AG09309 (cell line): ENCODE results near the gene DPP6.

Source experiments
- DNase-seq: peaks from one replicate; pipeline ENCODE4 v3.0.0-alpha.2; 2010; ENCODE audit warnings: low read depth
- H3K4me3 ChIP-seq: 2 replicates; pipeline ENCODE4 v1.5.1; 2011; ENCODE audit warnings: mild to moderate bottlenecking, low read depth, low read length, moderate library complexity; ENCODE audit not compliant: control insufficient read depth
- CTCF ChIP-seq: IDR thresholded peaks from 2 replicates; pipeline ENCODE4 v1.5.1; 2011; ENCODE audit warnings: mild to moderate bottlenecking, low read depth, low read length, inconsistent platforms; ENCODE audit not compliant: insufficient read depth, control insufficient read depth; ENCODE audit errors: missing control alignments

DPP6 gene

GRCh38 chr7:154906201-154906600 lies 854.0 kb downstream of the DPP6 start:
- TF ChIP-seq CTCF: no peak
- H3K4me3 ChIP-seq: no peak overlapping the region
- no peak for DNase-seq

- DNase-seq: no peak
- H3K4me3 ChIP-seq: no peak overlapping the region
- TF ChIP-seq CTCF: no peak
Measured at GRCh38 chr7:154906736-154907355, 854.6 kb downstream of the DPP6 start.

- DNase-seq: no peak
- H3K4me3 ChIP-seq: no peak overlapping the region
- TF ChIP-seq CTCF: no peak
Measured at GRCh38 chr7:154907651-154908620, 855.7 kb downstream of the DPP6 start.

GRCh38 chr7:154909241-154910105 lies 857.3 kb downstream of the DPP6 start:
- DNase-seq: no peak
- no peak overlapping the region for H3K4me3 ChIP-seq
- no peak for TF ChIP-seq CTCF

GRCh38 chr7:154910125-154910524 lies 857.9 kb downstream of the DPP6 start:
- TF ChIP-seq CTCF: no peak
- no peak for DNase-seq
- no peak overlapping the region for H3K4me3 ChIP-seq

GRCh38 chr7:154910977-154911376 lies 858.8 kb downstream of the DPP6 start:
- no peak for TF ChIP-seq CTCF
- DNase-seq: no peak
- H3K4me3 ChIP-seq: no peak overlapping the region
